ENCODE measurements around the gene PLCB2. TPM values are rescaled to one million over a fixed set of nuclear protein-coding genes. Genes with fewer than 3 reads are reported as not detected.

The PLCB2 gene
- total RNA-seq, 1 experiment from 2014 or later: 7.4 TPM

GRCh38 chr15:40290918-40291574 is 16.7 kb downstream of the PLCB2 start:
- Histone ChIP-seq H3K18ac (ENCODE audit: insufficient read length, low read depth, low read length) (peak overlapping the region; percentile 55), H3K56ac (ENCODE audit: insufficient read length, low read depth, low read length) (no peak overlapping the region), H2BK15ac (ENCODE audit: low read depth, low read length) (no peak overlapping the region), H3K27ac (ENCODE audit: insufficient read length, low read depth, low read length) (no peak overlapping the region), H2AK5ac (ENCODE audit: insufficient read length, low read length) (no peak overlapping the region), H3K23me2 (ENCODE audit: insufficient read length, low read depth, low read length, poor library complexity, severe bottlenecking) (peaks cover 8% of the 10 kb centered on the region), H3K9me3 (ENCODE audit: control insufficient read depth, low read depth, low read length) (no peaks in the 10 kb centered on the region), H3K4ac (ENCODE audit: low read depth, low read length) (no peak overlapping the region), H3K27me3 (ENCODE audit: insufficient read depth, low read length) (peaks cover 13% of the 10 kb centered on the region; the same call in 1 of the 2 replicates), H4K8ac (replicated peaks; ENCODE audit: insufficient read length, low read depth, low read length) (no peak overlapping the region), H2AFZ (ENCODE audit: low read length) (no peak overlapping the region), H2BK20ac (ENCODE audit: low read depth, low read length, poor library complexity, severe bottlenecking) (no peak overlapping the region), H3K79me1 (ENCODE audit: insufficient read depth, low read depth, low read length, poor library complexity, severe bottlenecking) (no peaks in the 10 kb centered on the region), H4K20me1 (ENCODE audit: control insufficient read depth, insufficient read depth, insufficient read length) (no peaks in the 10 kb centered on the region), H3K4me2 (ENCODE audit: insufficient read depth, insufficient read length, low read length) (peak overlapping the region; percentile 43), H3K9ac (ENCODE audit: extremely low read depth, insufficient read length, low read length) (no peak overlapping the region), H2BK12ac (ENCODE audit: insufficient read length, low read depth, low read length) (no peak overlapping the region), H3K23ac (ENCODE audit: insufficient read length, low read depth, low read length) (no peak overlapping the region), H3T11ph (ENCODE audit: low read length) (no peak overlapping the region), H2BK5ac (ENCODE audit: insufficient read length, low read length) (no peak overlapping the region), H4K5ac (ENCODE audit: insufficient read length, low read depth, low read length) (no peak overlapping the region), H2BK120ac (ENCODE audit: low read depth, low read length, poor library complexity, severe bottlenecking) (no peak overlapping the region), H3K79me2 (ENCODE audit: insufficient read depth, low read length) (no peaks in the 10 kb centered on the region), H3K14ac (ENCODE audit: insufficient read depth, low read length) (peak overlapping the region; percentile 89), H4K91ac (ENCODE audit: insufficient read length, low read depth, low read length) (no peak overlapping the region), H3K4me1 (ENCODE audit: insufficient read depth, low read length) (peaks cover 3% of the 10 kb centered on the region)
- peaks cover 81% of the 10 kb centered on the region for H3K27me3 Mint-ChIP-seq (ENCODE audit: low read depth)
- H3K4me3 Mint-ChIP-seq: peak overlapping the region; percentile 47 to 62; a peak in 3 of 5 replicates
- no peaks in the 10 kb centered on the region for H3K36me3 Mint-ChIP-seq (ENCODE audit: insufficient read depth in 1 of 3, low read depth in 3 of 3)
- H3K27ac Mint-ChIP-seq: no peak overlapping the region
- no CpG with 5 or more reads among the region's 68 CpGs for WGBS (ENCODE audit: extremely low coverage, insufficient read length, low lambda C conversion rate)
- TF ChIP-seq, protein P1, sequence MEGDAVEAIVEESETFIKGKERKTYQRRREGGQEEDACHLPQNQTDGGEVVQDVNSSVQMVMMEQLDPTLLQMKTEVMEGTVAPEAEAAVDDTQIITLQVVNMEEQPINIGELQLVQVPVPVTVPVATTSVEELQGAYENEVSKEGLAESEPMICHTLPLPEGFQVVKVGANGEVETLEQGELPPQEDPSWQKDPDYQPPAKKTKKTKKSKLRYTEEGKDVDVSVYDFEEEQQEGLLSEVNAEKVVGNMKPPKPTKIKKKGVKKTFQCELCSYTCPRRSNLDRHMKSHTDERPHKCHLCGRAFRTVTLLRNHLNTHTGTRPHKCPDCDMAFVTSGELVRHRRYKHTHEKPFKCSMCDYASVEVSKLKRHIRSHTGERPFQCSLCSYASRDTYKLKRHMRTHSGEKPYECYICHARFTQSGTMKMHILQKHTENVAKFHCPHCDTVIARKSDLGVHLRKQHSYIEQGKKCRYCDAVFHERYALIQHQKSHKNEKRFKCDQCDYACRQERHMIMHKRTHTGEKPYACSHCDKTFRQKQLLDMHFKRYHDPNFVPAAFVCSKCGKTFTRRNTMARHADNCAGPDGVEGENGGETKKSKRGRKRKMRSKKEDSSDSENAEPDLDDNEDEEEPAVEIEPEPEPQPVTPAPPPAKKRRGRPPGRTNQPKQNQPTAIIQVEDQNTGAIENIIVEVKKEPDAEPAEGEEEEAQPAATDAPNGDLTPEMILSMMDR (conservative IDR thresholded peaks at IDR 0.05): no peak
- no peaks in the 10 kb centered on the region for H3K9me3 Mint-ChIP-seq
- H3K4me1 Mint-ChIP-seq: peaks cover 9 to 26% of the 10 kb centered on the region in 2 experiments
- DNase-seq: peak; percentile 71

All from H9 (cell line).